Nephron (organoid): ENCODE measurements around the gene JPT2.

Experiments
- H3K27ac Mint-ChIP-seq, 3 experiments: 2 replicates each; pipeline ENCODE4 v1.8.0; 2020; ENCODE audit warnings: mixed read lengths in 3 of 3, mild to moderate bottlenecking in 2 of 3, moderate library complexity in 1 of 3
- H3K27me3 Mint-ChIP-seq: 2 replicates; pipeline ENCODE4 v1.8.0; 2021; ENCODE audit warnings: low read depth, mild to moderate bottlenecking, moderate library complexity, mixed read lengths
- H3K36me3 Mint-ChIP-seq: 2 replicates; pipeline ENCODE4 v1.8.0; 2020; ENCODE audit warnings: low read depth, mixed read lengths
- H3K4me1 Mint-ChIP-seq: 2 replicates; pipeline ENCODE4 v1.8.0; 2020; ENCODE audit warnings: mixed read lengths
- H3K4me3 Mint-ChIP-seq, 3 experiments: 2 replicates each; pipeline ENCODE4 v1.8.0; 2020; ENCODE audit warnings: mild to moderate bottlenecking in 3 of 3, mixed read lengths in 3 of 3, moderate library complexity in 2 of 3
- H3K9me3 Mint-ChIP-seq: 2 replicates; pipeline ENCODE4 v1.8.0; 2020; ENCODE audit warnings: mixed read lengths
- TF ChIP-seq, protein P1 (sequence below), 3 experiments: fragments of 200-600 bp; sonication (generic); IDR thresholded peaks; one replicate each; pipeline ENCODE4 v1.5.0; 2021; ENCODE audit warnings: antibody characterized with exemption in 3 of 3; ENCODE audit not compliant: unreplicated experiment in 3 of 3

Gene JPT2

GRCh38 chr16:1633310-1633709, 44.8 kb upstream of the JPT2 start:
- Mint-ChIP-seq H3K4me3 (no peak overlapping the region), H3K9me3 (no peaks in the 10 kb centered on the region), H3K27ac (no peak overlapping the region), H3K4me1 (no peaks in the 10 kb centered on the region), H3K27me3 (no peaks in the 10 kb centered on the region), H3K36me3 (peaks cover 60% of the 10 kb centered on the region)
- TF ChIP-seq, protein P1, sequence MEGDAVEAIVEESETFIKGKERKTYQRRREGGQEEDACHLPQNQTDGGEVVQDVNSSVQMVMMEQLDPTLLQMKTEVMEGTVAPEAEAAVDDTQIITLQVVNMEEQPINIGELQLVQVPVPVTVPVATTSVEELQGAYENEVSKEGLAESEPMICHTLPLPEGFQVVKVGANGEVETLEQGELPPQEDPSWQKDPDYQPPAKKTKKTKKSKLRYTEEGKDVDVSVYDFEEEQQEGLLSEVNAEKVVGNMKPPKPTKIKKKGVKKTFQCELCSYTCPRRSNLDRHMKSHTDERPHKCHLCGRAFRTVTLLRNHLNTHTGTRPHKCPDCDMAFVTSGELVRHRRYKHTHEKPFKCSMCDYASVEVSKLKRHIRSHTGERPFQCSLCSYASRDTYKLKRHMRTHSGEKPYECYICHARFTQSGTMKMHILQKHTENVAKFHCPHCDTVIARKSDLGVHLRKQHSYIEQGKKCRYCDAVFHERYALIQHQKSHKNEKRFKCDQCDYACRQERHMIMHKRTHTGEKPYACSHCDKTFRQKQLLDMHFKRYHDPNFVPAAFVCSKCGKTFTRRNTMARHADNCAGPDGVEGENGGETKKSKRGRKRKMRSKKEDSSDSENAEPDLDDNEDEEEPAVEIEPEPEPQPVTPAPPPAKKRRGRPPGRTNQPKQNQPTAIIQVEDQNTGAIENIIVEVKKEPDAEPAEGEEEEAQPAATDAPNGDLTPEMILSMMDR (IDR thresholded peaks at IDR 0.05; ENCODE audit: unreplicated experiment in 3 of 3): no peak

- TF ChIP-seq, protein P1 (IDR thresholded peaks at IDR 0.05; ENCODE audit: unreplicated experiment in 3 of 3): no peak
- Mint-ChIP-seq H3K27me3 (no peaks in the 10 kb centered on the region), H3K36me3 (peaks cover 64% of the 10 kb centered on the region), H3K4me1 (no peaks in the 10 kb centered on the region), H3K27ac (no peak overlapping the region), H3K4me3 (no peak overlapping the region), H3K9me3 (no peaks in the 10 kb centered on the region)
Observed at GRCh38 chr16:1634541-1634940, 43.5 kb upstream of the JPT2 start.

- TF ChIP-seq, protein P1 (IDR thresholded peaks at IDR 0.05; ENCODE audit: unreplicated experiment in 3 of 3): no peak
- Mint-ChIP-seq H3K27ac (no peak overlapping the region), H3K36me3 (peaks cover 69% of the 10 kb centered on the region), H3K4me1 (no peaks in the 10 kb centered on the region), H3K4me3 (no peak overlapping the region), H3K9me3 (no peaks in the 10 kb centered on the region), H3K27me3 (no peaks in the 10 kb centered on the region)
Observed at GRCh38 chr16:1635070-1635469, 43.0 kb upstream of the JPT2 start.

- H3K27ac Mint-ChIP-seq: no peak overlapping the region
- H3K9me3 Mint-ChIP-seq: no peaks in the 10 kb centered on the region
Observed at GRCh38 chr16:1637526-1637925, 40.6 kb upstream of the JPT2 start.

GRCh38 chr16:1638757-1639156, 39.3 kb upstream of the JPT2 start:
- Mint-ChIP-seq H3K4me3 (no peak overlapping the region), H3K27ac (peak overlapping the region in 1 of 3 experiments; percentile 29), H3K36me3 (peaks cover 65% of the 10 kb centered on the region), H3K9me3 (no peaks in the 10 kb centered on the region), H3K4me1 (no peaks in the 10 kb centered on the region), H3K27me3 (no peaks in the 10 kb centered on the region)
- TF ChIP-seq, protein P1 (IDR thresholded peaks at IDR 0.05; ENCODE audit: unreplicated experiment in 3 of 3): no peak

More at GRCh38 chr16:1637526-1637925, 40.6 kb upstream of the JPT2 start:
- no peaks in the 10 kb centered on the region for H3K4me1 Mint-ChIP-seq
- peaks cover 65% of the 10 kb centered on the region for H3K36me3 Mint-ChIP-seq
- TF ChIP-seq, protein P1 (IDR thresholded peaks at IDR 0.05; ENCODE audit: unreplicated experiment in 3 of 3): no peak
- no peak overlapping the region for H3K4me3 Mint-ChIP-seq
- no peaks in the 10 kb centered on the region for H3K27me3 Mint-ChIP-seq

DNA sequence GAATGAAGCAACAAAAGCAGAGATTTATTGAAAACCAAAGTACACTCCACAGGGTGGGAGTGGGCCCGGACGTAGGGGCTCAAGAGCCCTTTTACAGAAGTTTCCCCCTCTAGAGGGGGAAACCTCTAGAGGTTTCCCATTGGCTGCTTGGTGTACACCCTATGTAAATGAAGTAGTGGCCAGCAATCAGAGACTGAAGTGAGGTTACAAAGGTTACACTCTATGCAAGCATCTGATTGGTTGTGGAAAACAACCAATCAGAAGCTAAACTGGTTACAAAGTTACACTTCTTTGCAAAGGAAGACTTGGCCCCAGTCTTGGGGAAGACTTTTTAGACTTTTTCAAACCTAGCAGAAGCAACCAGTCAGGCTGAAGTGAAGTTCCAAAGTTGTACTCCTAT, 38.8 kb upstream of the JPT2 start:
- Mint-ChIP-seq H3K36me3 (peaks cover 65% of the 10 kb centered on the region), H3K4me3 (no peak overlapping the region), H3K27me3 (no peaks in the 10 kb centered on the region), H3K27ac (peak overlapping the region in 1 of 3 experiments; percentile 29), H3K4me1 (no peaks in the 10 kb centered on the region), H3K9me3 (no peaks in the 10 kb centered on the region)
- TF ChIP-seq, protein P1 (IDR thresholded peaks at IDR 0.05; ENCODE audit: unreplicated experiment in 3 of 3): no peak
